OCI-LY7 (cell line): ENCODE measurements around the gene ATAD3B.

ENCODE experiments used
- EZH2phosphoT487 ChIP-seq: fragments of 200-600 bp; sonication (generic); IDR thresholded peaks from 2 replicates; pipeline ENCODE4 v1.6.1; 2018; ENCODE audit warnings: low read depth, borderline replicate concordance, mild to moderate bottlenecking, mixed run types, antibody characterized with exemption, low read length, moderate library complexity, mixed read lengths
- TF ChIP-seq, protein P1 (sequence below): fragments of 200-600 bp; sonication (generic); conservative IDR thresholded peaks from 2 replicates; pipeline ENCODE4 v1.5.1; 2014; ENCODE audit warnings: mild to moderate bottlenecking, antibody characterized with exemption, low read length, moderate library complexity, mixed read lengths

DNA sequence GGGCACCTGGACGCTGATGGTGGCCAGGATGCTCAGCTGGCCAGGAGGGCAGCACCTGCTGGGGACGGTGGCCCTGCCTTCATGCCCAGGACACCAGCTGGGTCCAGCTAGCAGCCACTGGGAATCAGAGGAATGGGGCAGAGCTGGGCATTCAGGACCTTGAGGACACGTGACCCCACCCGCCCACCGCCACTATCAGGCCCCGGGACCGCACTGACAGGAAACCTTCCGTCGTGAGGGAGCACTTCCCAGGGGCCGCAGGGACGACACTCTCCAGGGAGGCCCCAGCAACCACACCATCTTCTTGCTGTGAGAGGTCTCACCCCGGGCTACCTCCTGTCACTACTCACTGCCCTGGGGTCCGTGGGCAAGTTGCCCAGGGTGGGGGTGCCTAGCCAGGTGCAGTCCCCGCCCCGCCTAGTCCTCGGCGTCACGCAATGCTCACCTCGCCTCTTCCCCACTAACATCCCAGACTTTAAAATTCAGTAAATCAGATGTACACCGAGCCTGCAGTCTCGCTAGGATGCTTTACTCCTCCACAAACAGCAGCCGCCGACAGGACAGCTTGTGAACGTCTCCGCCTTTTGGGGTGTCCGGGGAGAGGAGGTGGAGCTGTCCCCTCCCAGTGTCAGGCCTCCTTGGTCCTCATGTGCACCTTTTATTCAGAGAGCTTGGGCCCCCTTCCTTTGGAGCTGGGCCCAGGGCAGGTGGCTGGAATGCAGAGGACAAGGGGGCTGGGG is 31.1 kb upstream of the ATAD3B start:
- TF ChIP-seq, protein P1, sequence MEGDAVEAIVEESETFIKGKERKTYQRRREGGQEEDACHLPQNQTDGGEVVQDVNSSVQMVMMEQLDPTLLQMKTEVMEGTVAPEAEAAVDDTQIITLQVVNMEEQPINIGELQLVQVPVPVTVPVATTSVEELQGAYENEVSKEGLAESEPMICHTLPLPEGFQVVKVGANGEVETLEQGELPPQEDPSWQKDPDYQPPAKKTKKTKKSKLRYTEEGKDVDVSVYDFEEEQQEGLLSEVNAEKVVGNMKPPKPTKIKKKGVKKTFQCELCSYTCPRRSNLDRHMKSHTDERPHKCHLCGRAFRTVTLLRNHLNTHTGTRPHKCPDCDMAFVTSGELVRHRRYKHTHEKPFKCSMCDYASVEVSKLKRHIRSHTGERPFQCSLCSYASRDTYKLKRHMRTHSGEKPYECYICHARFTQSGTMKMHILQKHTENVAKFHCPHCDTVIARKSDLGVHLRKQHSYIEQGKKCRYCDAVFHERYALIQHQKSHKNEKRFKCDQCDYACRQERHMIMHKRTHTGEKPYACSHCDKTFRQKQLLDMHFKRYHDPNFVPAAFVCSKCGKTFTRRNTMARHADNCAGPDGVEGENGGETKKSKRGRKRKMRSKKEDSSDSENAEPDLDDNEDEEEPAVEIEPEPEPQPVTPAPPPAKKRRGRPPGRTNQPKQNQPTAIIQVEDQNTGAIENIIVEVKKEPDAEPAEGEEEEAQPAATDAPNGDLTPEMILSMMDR: no peak
- TF ChIP-seq EZH2phosphoT487: no peak
